OCI-LY1 (cell line): Measurements from ENCODE around the gene IPMK.

ENCODE experiments used
- CTCF ChIP-seq: fragments of 200-600 bp; sonication (generic), shearing (Covaris generic); IDR thresholded peaks from 2 replicates; pipeline ENCODE4 v1.5.1; 2017; ENCODE audit warnings: mild to moderate bottlenecking, antibody characterized with exemption, low read length, moderate library complexity, mixed read lengths
- EZH2 ChIP-seq: fragments of 200-600 bp; sonication (generic), shearing (Covaris generic); IDR thresholded peaks from 2 replicates; pipeline ENCODE4 v1.8.0; 2017; ENCODE audit warnings: borderline replicate concordance, mixed run types, mild to moderate bottlenecking, antibody characterized with exemption, low read length, moderate library complexity, mixed read lengths

DNA sequence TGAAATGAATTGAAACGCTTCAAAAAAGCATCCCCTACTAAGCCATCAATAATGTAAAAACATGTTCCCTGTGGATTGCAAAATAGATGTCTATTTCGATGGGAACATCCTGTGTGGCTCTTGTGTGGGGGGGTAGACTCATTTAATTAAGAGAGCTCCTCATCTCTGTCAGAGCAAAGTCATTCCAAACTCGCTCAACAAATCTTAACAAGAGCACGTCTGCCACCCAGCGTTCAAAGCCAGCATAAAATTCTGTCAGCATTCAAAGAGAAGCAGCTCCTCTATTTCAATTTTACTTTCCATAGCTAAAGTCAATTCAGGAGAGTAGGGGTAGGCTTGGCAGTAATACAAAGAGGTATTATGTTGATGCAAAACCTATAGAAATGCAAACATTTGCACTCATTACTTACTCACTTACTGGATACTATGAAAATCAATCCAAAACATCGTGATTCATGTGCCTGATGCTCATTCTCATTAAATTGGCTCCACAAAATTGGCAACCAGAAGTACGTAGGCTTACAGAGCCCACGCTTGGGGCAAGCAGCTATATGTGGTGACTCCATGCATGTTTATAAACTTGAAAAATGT is 114.9 kb downstream of the IPMK start:
- TF ChIP-seq EZH2 = no peak
- peak; percentile 75 for TF ChIP-seq CTCF
